ENCODE results near the gene IRS2. TPM values are rescaled to one million over a fixed set of nuclear protein-coding genes. Genes with fewer than 3 reads are reported as not detected.

Gene IRS2
- total RNA-seq, 1 donor from 2014 or later = 10.6 TPM

- DNase-seq (ENCODE audit: low spot score in 2 of 2) (no peak), FAIRE-seq (no peak)
These were observed 70.5 kb downstream of the IRS2 start for GRCh38 chr13:109715902-109716301.

DNA sequence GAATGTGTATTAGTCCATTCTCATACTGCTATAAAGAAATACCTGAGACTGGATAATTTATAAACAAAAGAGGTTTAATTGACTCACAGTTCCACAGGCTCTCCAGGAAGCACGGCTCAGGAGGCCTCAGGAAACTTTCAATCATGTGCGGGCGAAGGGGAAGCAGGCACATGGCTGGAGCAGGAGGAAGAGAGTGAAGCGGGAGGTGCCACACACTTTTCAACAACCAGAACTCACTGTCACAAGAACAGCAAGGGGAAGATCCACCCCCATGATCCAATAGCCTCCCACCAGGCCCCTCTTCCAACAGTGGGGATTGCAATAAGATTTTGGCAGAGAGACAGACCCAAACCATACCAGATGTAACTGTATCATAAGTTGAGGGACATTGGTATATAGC is 72.7 kb downstream of the IRS2 start:
- DNase-seq (ENCODE audit: low spot score in 2 of 2) = no peak
- no peak for FAIRE-seq

DNA sequence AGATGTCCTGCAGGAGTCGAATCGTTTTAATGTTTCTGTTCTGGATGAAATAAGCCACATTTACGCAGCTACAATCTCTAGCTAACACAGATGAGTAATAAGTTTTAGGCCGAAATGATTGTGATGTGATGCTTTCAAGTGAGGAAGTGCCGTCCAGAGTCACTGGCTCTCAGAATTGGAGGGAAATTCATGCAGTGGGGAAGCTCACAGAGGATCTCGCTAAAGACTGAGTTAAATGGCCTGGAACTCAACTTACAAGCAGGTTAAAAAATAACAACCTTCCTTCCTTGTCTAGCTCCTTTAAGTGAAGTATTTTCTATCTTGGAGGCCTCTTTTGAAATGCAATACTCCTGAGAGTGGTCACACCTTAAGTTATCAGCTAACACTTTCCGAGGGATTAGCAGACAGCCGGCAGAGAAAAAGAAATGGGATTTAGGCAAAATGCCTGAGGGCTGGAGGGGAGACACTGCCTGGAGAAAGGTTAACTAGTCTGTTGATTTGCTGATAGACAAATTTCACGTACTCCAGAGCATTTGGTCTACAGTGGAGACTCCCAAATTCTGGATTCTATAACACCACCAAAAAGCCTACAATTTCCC is 74.2 kb downstream of the IRS2 start:
- DNase-seq (ENCODE audit: low spot score in 2 of 2) (no peak), FAIRE-seq (no peak)

DNA sequence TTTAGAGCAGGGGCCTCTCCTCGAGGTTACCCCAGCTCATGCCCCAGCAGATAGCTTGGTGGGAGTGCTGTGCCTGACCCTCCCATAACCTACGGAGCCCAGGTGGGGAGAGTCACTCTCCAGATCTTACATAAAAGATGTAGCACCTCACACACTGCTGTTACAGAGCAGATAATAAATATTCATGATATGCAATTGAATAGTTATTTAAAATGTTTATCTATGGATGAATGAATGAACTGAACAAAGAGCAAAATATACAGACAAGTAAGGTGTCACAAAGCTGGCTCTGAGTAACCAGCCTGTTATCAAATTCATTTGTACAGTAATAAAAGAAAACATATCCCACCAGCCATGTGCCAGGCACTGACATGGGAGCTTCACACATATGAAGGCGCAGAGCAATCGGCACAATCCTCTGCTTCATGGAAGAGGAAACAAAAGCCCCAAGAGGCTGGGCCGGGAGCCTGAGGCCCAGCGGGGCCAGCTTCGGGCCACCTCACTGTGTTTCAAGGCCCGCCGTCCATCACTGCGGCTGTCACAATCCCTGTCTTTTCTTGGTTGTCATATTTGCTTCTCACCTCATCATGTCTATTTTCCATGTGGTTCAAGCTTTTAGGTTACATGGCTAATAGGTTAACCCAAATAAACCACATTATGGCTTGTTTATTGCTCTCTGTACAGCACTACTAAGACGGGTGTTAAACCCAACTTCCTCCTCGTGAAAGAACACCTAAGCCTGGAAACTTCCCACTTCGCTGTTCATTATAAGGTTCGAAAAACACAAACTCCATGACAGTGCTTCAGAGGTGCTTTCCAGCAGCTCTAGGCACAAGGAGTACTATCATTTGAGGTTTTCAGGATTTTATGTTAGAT is 78.4 kb downstream of the IRS2 start:
- DNase-seq (ENCODE audit: low spot score in 2 of 2) (no peak), FAIRE-seq (no peak)

DNA sequence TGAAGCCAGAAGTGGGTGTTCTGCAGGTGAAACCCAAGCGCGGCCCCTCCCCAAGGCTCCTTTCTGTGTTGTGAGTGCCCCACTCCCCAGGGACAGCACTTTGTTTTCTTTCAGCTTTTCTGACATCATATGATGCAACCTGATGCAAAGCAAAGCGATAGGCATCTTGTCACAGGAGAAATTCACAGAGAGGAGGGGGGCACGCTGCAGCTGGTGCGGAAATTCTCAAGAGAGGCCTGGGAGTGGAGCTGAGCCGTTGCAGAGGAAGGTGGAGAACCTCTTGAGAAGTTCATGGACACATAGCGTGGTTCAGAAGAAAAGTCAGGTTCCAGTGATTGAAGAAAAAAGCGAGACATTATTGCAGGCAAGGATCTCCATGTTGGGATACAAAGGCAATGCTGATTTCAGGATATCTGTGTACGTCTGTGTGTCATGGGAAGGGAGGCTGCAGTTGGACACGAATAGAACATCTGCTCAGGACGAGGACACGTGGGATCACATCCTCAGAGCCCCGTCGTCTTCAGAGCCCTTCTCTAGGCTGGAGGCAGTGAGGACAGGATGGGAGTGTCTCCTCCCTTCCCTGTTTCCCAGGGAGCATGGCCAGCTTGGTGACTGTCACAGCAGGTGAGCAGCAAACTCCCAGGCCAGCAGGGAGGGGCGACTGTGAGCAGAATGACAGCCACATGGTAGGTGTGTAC is 79.2 kb downstream of the IRS2 start:
- DNase-seq (ENCODE audit: low spot score in 2 of 2) (no peak), FAIRE-seq (no peak)

- no peak for FAIRE-seq
- DNase-seq (ENCODE audit: low spot score in 2 of 2) = no peak
These were observed 80.2 kb downstream of the IRS2 start for GRCh38 chr13:109706015-109706715.

DNA sequence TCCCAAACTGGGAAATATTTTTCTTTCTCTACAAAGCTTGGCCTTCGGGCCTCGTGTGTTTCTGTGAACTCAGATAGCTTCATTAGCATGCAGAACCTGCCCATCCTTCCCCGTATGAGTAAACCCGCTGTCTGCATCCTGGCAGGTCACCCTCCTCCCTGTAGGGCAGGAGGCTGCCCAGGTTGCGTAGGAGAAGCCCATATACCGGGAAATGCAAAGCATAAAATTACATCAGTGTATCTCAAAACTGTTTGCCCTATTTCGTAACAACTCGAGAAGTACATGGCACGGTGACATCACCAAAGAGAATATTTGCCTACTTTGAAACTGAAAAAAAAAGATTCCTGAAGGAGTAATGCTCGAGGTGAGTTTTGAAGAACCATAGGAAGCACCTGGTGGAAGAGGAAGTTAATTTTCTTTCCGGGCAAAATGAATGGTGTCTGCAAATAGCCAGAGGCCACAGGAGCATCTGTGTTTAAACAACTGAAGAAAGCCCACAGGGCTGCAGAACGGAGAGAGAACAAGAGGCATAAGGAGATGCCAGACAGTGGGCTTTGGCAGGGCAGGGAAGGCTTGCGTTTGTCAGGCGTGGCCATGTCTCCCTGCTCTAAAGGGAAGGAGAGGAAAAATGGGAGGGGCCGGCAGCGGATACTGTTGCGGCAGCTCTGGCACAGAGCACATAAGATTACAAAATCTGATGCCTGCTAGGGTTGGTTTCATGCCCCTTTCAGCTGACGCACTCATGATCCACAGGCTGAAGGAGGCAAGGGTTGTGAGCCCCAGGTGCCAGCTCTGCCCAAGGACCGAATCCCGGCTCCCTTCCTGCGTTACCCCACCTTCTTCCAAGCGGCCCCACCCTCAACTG is 81.4 kb downstream of the IRS2 start:
- DNase-seq (ENCODE audit: low spot score in 2 of 2) (no peak), FAIRE-seq (no peak)

DNA sequence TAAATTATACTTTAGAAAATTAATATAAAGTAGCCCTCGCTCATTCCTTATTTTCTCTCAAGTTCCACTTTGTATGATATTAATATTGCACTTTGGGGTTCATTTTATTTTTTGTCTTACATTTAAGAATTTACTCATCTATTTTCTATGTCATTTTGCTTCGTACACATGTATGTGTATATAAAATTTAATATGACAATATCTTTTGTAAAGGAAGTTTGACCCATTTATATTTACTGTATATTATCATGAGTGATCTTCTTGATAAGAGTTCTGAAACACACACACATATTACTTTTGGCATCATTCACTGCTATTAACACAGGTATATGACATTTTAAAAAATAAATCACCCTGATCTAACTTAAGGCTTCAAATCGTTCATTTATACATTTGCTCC is 83.1 kb downstream of the IRS2 start:
- FAIRE-seq (peak; percentile 6), DNase-seq (ENCODE audit: low spot score in 2 of 2) (no peak)

All from frontal cortex (tissue), 4 donors.